Mucosa of stomach (tissue), 1 donor: ENCODE results near the gene LAMTOR4.

Experiments
- H3K27me3 ChIP-seq: one replicate; pipeline ENCODE4 v1.7.0; 2013; ENCODE audit warnings: mild to moderate bottlenecking, low read length; ENCODE audit not compliant: control insufficient read depth, insufficient read depth
- H3K36me3 ChIP-seq: one replicate; pipeline ENCODE4 v1.7.0; 2013; ENCODE audit warnings: low read length; ENCODE audit not compliant: control insufficient read depth, insufficient read depth
- H3K4me1 ChIP-seq: one replicate; pipeline ENCODE4 v1.7.0; 2013; ENCODE audit warnings: mild to moderate bottlenecking, low read length; ENCODE audit not compliant: control insufficient read depth, insufficient read depth
- H3K4me3 ChIP-seq: one replicate; pipeline ENCODE4 v1.7.0; 2013; ENCODE audit warnings: low read length
- H3K9ac ChIP-seq: one replicate; pipeline ENCODE4 v1.7.0; 2013; ENCODE audit warnings: mild to moderate bottlenecking, low read length, moderate library complexity
- H3K9me3 ChIP-seq: one replicate; pipeline ENCODE4 v1.7.0; 2013; ENCODE audit warnings: mild to moderate bottlenecking, low read length, moderate library complexity; ENCODE audit not compliant: control insufficient read depth
- donor health status: Pancreatic carcinoma.

Gene LAMTOR4

GRCh38 chr7:100111156-100111555, 37.6 kb upstream of the LAMTOR4 start:
- H3K4me1 ChIP-seq, result no peaks in the 10 kb centered on the region
- H3K4me3 ChIP-seq, result no peak overlapping the region
- no peak overlapping the region for H3K9ac ChIP-seq
- no peaks in the 10 kb centered on the region for H3K9me3 ChIP-seq
- H3K36me3 ChIP-seq, result peaks cover 5% of the 10 kb centered on the region
- H3K27me3 ChIP-seq, result no peaks in the 10 kb centered on the region

GRCh38 chr7:100111914-100112313, 36.8 kb upstream of the LAMTOR4 start:
- no peak overlapping the region for H3K9ac ChIP-seq
- H3K4me3 ChIP-seq, result no peak overlapping the region
- H3K27me3 ChIP-seq, result no peaks in the 10 kb centered on the region
- H3K9me3 ChIP-seq, result no peaks in the 10 kb centered on the region
- peaks cover 2% of the 10 kb centered on the region for H3K36me3 ChIP-seq
- no peaks in the 10 kb centered on the region for H3K4me1 ChIP-seq

GRCh38 chr7:100115026-100115425, 33.7 kb upstream of the LAMTOR4 start:
- no peaks in the 10 kb centered on the region for H3K9me3 ChIP-seq

GRCh38 chr7:100118388-100119071, 30.2 kb upstream of the LAMTOR4 start:
- no peaks in the 10 kb centered on the region for H3K27me3 ChIP-seq
- H3K4me1 ChIP-seq, result peaks cover 17% of the 10 kb centered on the region
- H3K9ac ChIP-seq, result peak overlapping the region; percentile 78
- H3K4me3 ChIP-seq, result peak overlapping the region; percentile 74
- H3K36me3 ChIP-seq, result no peaks in the 10 kb centered on the region
- no peaks in the 10 kb centered on the region for H3K9me3 ChIP-seq

More at GRCh38 chr7:100115026-100115425, 33.7 kb upstream of the LAMTOR4 start:
- Histone ChIP-seq H3K4me3 (no peak overlapping the region), H3K36me3 (no peaks in the 10 kb centered on the region), H3K27me3 (no peaks in the 10 kb centered on the region), H3K9ac (no peak overlapping the region), H3K4me1 (peaks cover 5% of the 10 kb centered on the region)

GRCh38 chr7:100119072-100119969, 29.4 kb upstream of the LAMTOR4 start, which contains the start of the genes CNPY4 and TAF6:
Gene CNPY4, plus strand, starts transcription at chr7:100119634. Its CDS starts 111 bp downstream, at chr7:100119745.
Gene TAF6, minus strand, starts transcription at chr7:100119358. Its CDS starts 5,149 bp downstream, at chr7:100114209.
- H3K36me3 ChIP-seq, result no peaks in the 10 kb centered on the region
- no peaks in the 10 kb centered on the region for H3K9me3 ChIP-seq
- H3K9ac ChIP-seq, result peak within 1 kb of the TSS; percentile 78
- H3K4me3 ChIP-seq, result peak within 1 kb of the TSS; percentile 74
- H3K4me1 ChIP-seq, result peaks cover 19% of the 10 kb centered on the region
- H3K27me3 ChIP-seq, result no peaks in the 10 kb centered on the region

- peak overlapping the region; percentile 78 for H3K9ac ChIP-seq
- H3K36me3 ChIP-seq, result no peaks in the 10 kb centered on the region
- no peaks in the 10 kb centered on the region for H3K27me3 ChIP-seq
- H3K9me3 ChIP-seq, result no peaks in the 10 kb centered on the region
- H3K4me1 ChIP-seq, result peaks cover 28% of the 10 kb centered on the region
- peak overlapping the region; percentile 74 for H3K4me3 ChIP-seq
Observed at GRCh38 chr7:100119970-100120732, 28.6 kb upstream of the LAMTOR4 start.

- Histone ChIP-seq H3K4me1 (peaks cover 33% of the 10 kb centered on the region), H3K9me3 (no peaks in the 10 kb centered on the region), H3K4me3 (no peak overlapping the region), H3K36me3 (no peaks in the 10 kb centered on the region), H3K9ac (no peak overlapping the region), H3K27me3 (no peaks in the 10 kb centered on the region)
Observed at GRCh38 chr7:100120733-100121036, 28.0 kb upstream of the LAMTOR4 start.

- no peak overlapping the region for H3K4me3 ChIP-seq
- H3K9ac ChIP-seq, result no peak overlapping the region
- peaks cover 41% of the 10 kb centered on the region for H3K4me1 ChIP-seq
- no peaks in the 10 kb centered on the region for H3K27me3 ChIP-seq
- no peaks in the 10 kb centered on the region for H3K36me3 ChIP-seq
- no peaks in the 10 kb centered on the region for H3K9me3 ChIP-seq
Observed at GRCh38 chr7:100122067-100122466, 26.7 kb upstream of the LAMTOR4 start.

- Histone ChIP-seq H3K4me1 (peaks cover 41% of the 10 kb centered on the region), H3K27me3 (no peaks in the 10 kb centered on the region), H3K4me3 (no peak overlapping the region), H3K9me3 (no peaks in the 10 kb centered on the region), H3K36me3 (no peaks in the 10 kb centered on the region), H3K9ac (no peak overlapping the region)
Observed at GRCh38 chr7:100122568-100122967, 26.1 kb upstream of the LAMTOR4 start.

- peaks cover 44% of the 10 kb centered on the region for H3K4me1 ChIP-seq
- no peak overlapping the region for H3K4me3 ChIP-seq
- no peaks in the 10 kb centered on the region for H3K36me3 ChIP-seq
- no peaks in the 10 kb centered on the region for H3K27me3 ChIP-seq
- no peak overlapping the region for H3K9ac ChIP-seq
- H3K9me3 ChIP-seq, result no peaks in the 10 kb centered on the region
Observed at GRCh38 chr7:100124301-100125230, 24.2 kb upstream of the LAMTOR4 start.
